Stimulated activated CD4-positive, alpha-beta T cell treated with anti-CD3 and anti-CD28 coated beads, Interleukin-2, amount 100 ng/mL, for 4 hours (primary cell): ENCODE measurements around the gene LIPH.

Source experiments
- DNase-seq: peaks from one replicate; pipeline ENCODE4 v3.0.0-alpha.2; 2020; ENCODE audit warnings: low read depth

Gene LIPH

DNA sequence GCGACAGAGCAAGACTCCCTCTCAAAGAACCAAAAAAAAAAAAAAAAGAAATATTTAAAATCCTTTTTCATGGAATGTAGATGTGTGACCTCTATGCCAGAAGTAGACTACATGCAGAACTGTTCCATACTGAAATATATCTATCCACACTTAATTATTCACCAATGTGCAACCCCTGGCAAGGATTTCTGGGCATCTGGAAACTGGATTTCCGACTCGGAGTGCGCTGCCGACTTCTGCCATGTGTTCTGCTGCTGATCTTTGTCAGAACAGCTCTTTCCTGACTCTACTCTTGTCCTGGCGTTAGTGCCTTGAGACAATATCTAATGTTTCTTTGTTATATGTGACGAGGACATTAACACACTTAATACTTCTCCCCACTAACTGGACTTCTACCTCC is 11.7 kb downstream of the LIPH start:
- DNase-seq, result no peak

DNA sequence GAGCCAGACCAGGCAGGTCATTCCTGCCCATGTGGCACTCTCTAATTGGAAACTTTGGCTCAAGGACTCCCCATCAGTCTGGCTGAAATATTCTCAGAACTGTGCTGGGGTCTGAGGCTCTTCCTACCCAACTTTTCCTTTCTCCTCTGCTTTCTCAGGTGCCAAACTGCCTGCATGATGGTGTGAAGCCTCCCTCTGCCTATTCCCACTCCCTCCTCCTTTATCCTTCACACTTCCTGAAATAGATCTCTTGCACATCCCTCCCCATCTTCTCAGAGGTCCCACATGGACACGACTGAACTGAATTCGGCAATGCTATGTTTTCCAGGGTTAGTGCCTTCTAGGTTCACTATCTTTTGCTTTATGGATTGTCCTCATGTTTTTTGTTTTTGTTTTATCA is 12.5 kb downstream of the LIPH start:
- no peak for DNase-seq

DNA sequence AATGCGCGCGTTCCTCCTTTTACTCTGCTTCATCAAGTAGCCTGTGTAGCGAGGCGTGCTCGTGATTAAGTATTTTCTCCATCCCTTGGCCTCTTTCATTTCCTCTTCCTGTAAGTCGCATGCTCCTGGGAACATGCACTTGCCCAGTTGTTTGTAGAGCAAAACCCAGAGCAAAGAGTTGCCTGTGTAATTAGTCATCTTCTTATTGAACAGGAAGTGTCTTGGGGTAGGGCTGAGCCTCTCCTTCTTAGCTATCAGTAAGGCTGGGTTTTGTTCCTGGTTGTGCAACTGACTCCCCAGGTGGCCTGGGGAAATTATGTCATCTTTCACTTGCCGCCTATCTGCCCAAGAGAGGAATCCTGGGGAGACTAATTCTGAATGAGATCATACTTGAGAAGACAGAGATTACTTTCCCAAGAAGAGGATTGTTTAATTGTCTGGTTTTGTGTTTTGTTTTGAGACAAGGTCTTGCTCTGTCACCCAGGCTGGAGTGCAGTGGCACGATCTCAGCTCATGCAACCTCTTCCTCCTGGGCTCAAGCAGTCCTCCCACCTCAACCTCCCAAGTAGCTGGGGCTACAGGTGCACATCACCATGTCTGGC is 14.9 kb downstream of the LIPH start:
- DNase-seq, result no peak

DNA sequence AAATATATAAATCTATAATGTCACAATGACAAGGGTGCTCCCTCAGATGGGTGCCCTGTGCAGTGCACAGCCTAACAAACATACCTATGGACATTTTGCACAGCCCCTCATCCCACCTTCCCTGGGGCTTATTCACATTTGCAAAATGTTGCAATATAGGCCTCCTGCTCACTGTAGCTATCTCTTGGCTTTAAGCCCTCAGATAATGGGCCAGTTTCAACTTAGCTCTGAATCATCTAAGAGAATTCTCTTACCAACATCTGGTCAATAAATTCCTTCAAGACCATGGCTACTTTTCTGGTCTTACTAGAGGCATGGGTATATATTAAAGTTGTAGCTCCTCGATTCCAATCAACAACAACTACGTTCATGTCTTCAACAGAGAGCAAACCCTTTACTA is 17.9 kb downstream of the LIPH start:
- no peak for DNase-seq

DNA sequence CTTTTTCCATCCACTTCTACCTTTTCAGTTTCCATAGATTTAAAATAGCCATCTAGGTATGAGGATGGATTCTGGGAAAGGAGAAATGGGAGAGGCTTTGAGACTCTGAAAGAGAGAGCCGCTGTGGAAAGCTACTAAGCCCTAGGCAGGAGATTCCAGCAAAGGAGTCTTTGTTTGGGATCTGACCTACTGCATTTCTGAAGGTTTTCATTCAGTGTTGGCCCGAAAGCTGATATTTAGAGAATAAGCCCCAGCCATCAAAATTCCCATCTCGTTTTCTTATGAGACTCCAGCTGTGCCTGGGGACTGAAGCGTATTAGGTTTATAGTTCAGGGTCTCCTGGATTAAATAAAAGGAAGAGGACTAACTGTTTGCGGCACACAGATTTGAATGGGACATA is 19.5 kb downstream of the LIPH start:
- no peak for DNase-seq

DNA sequence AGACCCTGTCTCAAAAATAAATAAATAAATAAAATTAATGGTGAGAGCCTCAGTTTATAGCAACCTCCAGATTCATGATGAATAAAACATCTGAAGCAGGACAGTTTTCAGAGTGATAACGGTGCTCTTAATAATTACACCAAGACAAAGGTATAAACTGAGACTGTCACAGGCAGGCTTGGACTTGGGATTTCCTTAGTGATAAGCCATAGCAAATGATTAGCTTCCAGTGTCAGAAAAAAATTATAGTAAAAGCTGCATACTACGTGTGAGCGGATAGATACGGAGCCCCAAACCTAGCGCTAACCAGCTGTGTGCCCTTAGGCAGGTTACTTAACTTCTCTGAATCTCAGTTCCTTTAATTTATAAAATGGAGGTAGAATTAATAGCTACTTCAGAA is 21.5 kb downstream of the LIPH start:
- DNase-seq, result no peak

DNA sequence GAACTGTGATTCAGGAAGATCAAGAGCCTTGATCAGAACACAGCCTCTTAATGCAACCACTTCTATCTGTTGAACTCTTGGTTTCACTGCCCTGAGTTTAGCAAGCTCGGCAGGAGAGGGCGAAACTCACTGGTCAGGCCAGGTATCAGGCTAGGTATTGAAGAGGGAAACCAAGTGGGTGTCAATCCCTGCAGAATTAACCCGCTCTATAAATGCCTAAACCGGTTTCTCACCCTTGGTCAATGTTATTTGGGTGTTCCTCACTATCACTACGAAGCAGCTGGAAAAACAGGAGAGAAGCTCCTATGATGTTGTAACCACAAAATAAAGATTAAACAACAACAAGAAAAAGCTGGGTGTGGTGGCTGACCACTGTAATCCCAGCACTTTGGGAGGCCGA is 23.9 kb downstream of the LIPH start:
- DNase-seq, result no peak

DNA sequence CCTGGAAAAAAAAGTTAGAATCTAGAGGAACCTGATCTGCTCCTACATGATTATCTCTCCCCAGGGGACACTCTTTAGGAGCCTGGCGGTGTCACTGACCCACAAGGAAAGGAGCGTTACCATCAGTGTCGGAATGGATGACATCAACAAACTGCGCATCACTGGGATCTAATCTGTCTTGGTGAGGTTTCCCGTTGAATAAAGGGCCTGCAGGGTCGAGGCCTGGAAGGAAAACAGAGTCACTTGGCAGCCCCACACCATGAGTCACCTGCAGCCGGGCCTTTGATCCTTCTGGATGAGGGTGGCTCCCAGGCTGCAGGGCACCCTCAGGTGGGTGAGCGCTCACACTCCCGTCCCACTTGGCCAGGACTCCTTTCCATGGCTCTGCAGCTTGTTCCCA is 25.0 kb downstream of the LIPH start:
- no peak for DNase-seq

DNA sequence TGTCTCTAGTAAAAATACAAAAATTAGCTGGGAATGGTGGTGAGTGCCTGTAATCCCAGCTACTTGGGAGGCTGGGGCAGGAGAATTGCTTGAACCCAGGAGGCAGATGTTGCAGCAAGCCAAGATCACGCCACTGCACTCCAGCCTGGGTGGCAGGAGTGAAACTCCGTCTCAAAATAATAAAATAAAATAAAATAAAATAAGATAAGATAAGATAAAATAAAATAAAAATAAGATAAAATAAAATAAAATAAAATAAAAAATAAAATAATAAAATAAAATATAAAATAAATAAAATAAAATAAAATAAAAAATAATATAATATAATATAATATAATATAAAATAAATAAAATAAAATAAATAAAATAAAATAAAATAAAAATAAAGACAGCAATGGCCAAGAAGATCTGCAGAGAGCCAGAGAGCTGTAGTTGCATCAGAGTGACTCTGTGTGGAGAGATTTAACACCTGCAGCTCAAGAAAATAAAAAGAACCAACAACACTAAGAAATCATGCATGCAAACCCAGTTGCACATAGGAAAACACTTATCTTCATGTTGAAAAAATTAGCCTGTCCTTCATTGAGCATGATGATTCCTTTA is 25.9 kb downstream of the LIPH start:
- no peak for DNase-seq

DNA sequence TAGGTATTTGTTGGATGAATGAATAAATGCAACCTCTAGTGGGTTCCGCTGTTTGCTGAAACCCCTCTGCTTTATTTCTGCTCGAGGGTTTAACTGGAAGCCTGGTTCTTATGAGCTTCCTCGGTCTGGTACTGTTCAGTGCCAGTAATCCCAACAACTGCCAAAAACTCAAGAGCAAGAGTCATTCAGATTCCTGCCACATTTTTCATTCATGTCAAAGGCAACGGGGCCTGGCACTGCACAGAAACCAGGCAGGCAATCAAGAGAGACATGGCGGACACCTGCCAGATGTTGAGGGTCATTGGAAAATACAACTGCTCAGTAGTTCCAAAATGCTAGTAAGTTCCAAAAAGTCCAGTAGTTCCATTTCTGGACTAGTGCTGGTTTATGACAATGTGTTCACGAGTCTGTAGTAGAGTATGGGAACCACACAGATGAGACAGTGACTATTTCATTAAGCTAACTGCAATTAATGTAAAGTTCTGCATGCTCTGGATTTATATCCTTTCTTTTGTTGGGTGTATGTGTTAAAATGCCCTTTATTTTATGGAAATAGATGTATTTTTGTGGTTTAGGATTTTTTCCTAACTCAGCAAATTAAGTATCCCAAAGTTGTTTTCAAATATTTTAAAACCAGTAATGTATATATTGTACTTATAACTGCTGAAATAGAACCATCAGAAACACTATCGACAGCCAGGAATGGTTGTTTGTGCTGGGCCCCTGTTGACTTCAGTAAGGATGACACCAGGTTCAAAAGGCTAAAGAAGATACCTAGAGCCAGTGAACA is 30.8 kb downstream of the LIPH start:
- DNase-seq, result no peak

DNA sequence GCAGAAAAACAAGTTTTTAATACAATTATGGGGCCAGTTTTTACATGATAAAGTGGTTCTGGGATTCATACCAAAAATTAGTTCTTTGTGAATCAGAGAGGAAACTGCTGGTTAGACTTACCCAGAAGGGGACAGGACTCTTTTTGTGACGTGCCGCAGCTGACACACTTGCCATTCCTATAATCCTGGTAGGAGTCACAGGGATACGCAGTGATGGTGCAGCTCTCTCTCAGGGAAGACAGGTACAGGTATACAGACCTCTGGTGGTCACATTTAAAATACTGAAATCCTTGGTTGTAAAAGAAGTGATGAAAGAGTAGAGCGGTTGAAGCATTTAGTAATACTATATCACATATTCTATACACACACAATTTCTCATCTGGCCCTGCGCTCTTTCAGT is 33.4 kb downstream of the LIPH start:
- no peak for DNase-seq

DNA sequence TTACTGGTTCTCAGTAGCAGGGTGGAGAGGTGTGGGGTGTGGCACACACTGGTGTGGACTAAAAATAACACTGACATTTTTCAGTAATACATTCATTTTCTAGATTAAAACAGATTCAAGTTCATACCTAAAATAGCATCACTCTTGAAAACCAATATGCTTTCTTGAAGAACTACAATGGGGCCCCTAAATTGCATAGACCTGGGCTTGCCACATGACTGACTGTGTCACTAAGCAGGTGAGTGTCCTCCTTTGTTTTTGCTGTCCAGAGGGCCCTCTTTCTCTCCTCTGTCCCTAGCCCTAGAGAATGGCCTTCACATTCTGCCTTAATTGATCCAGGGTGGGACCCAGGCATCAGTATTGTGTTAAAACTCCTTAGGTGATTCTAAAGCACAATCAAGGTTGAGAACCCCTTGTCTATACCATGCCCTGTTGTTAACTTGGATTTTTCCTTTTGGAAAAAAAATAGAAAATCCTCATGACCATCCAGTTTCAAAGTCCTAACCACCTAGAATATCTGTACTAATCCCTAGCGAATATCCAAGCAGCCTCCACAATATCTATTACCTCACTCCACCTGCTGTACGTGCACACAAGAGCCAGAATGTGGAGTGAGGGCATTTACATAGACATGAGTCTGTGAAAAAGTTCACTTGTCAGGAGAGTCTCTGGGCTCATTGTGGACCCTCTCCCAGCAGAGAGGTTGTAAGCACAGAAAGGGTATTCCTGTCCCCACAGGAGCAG is 34.8 kb downstream of the LIPH start:
- no peak for DNase-seq

DNA sequence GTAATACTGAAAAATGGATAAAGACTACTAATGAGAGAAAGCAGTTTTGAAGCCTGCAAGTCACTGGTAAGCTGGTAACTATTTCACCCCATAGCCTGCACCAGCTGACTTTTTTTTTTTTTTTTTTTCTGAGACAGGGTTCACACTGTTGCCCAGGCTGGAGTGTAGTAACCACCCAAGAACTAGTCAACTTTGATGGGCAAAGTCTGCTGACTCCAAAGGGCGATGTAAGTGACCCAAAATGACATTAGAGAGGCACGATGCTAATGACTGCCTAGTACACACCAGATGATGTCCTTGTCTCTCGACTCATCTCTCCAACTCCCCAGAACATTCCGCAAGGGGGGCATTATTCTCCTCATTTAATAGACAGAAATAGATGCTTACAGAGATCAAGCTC is 40.7 kb downstream of the LIPH start:
- no peak for DNase-seq

DNA sequence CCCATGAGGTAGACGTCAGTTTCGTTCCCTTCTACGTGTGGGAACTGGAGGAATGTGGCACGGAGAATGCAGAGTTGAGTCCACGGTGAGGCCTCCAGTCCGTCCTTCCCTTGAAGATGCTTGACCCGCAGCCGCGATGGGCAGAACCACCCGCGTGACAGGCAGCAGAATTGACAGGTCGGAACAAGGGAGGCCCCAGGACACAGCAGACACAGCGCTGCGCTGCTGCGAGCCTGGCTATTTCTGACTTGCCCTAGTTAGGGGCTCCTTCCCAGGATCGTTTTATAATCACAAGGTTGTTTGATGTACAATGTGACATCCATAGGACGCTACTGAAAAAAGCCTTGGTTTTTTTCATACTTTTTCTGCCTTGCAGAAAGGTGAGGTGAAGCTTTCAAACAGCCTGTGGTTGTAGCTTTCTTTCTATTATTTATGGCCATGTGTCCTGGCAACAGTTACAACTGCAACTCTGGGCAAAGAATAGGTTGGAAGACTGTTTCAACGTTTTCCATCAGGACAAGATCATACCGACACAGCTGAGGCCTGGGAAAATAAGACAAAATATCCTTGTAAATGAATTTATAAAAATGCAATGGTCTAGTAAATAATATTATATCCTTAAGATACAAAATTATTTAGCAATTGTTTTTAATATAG is 43.9 kb downstream of the LIPH start:
- DNase-seq, result no peak

DNA sequence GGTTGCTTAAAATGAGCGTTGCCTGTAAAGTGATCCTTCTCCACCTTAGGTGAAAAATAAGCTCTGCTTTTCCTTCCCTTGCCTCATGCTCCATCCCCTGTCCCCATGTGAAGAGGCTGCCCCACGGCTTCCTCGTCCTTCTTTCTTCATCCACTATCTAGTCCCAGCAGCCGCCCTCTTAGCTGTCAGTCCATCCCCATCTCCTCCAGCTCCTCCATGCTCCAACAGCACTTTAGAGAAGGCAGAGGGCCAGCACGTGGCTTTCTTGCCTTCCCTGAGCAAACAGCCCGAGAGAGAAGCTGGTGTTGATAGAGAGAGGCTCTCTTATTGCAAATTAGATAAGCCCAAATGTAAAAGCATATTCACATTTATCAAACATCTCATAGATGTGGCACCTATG is 44.5 kb downstream of the LIPH start:
- no peak for DNase-seq

DNA sequence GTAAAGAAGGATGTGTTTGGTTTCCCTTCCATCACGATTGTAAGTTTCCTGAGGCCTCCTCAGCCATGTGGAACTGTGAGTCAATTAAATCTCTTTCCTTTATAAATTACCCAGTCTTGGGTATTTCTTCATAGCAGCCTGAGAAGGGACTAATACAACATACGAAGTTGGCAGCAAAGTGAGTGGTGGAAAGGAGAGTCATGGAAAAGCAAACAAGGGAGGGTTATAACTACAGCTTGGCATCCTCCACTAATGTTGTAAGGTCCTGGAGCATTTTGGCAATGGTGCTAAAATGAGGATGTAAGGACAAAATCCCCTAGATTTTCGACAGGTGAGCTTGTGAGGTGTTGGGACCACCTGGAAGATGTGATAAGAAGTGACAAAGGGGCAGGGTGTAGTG is 47.8 kb downstream of the LIPH start:
- no peak for DNase-seq

DNA sequence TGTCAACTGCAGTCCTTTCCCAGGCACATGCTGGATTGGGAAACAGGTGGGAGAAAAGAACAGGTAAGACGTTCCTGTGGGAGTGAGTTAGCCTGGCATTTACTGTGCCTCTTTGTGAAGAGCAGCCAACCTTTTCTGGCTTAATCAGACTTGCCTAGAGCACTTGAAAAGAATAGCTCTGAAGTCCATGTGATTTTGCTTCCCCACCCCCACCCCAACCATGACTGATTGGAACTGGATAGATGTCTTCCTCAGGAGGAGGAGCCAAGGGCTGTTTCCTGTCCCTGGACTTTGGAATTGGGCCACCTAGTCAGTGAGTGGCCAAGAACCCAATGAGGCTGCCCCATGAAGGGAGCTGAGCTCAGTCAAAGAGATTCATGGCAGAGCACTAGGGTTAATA is 48.9 kb downstream of the LIPH start:
- no peak for DNase-seq

DNA sequence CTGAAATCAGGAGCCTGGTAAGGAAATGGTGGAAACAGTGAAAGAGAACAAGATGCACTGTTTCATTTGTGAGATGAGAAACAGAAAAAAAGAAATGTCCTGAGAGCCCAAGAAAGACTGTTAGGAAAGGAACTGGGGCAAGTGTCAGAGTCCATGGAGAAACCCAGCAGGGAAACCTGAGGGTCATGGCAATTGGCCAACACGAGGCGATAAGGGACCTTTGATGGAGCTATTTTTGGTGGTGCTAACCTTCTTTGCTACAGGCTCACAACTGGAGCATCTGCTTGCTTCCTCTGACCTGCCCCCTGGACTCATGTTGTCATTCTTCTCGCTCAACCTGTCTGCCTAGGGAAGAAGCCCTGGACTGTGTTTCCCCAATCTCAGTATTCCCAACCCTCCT is 49.4 kb downstream of the LIPH start:
- DNase-seq, result no peak

DNA sequence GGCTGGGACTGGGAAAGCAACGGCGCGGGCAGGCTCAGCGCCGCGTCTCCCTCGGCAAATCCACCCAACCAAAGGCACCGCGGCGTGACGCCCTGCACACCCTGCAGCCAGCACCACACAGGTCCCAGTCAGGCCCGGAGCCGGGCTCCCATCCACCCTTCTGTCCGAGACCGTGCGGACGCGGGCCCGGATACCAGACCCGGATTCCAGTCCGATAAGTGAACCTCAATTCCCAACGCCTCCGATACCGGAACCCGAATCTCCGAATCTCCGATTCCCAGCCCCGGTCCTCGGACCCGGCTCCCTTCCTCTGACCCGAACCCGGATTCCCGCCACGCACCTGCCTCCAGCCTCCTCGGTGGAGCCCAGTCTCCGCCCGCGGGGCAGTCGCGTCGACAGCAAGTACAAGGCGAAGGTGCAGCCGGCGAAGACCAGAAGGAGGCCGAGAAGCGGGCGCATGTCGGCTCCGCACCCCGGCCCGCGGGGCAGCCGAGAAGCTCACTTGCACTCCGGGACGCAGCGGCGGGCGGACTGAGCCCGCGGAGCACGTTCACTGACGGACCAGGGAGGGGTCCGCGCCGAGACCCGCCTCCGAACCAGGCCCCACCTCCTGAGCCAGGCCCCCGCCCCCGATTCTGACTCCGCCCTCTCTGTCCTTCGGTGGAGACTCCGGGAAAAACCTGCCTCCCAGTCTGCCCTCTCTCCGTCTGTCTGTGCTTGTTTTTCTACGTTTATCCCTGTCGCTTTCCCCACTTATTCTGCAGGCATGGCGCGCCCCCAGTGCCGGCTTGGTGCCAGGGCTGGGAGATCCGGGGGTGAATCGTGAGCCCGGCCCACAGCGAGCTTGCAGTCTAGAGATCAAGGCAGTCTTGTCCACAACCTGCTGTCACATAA is 53.6 kb downstream of the LIPH start, which contains the start of gene TMEM41A:
Gene TMEM41A, minus strand, starts transcription at position 533 of the 894 bp plus-strand sequence. Its CDS starts 74 bp downstream, at position 459.
- DNase-seq, result peak; percentile 86

DNA sequence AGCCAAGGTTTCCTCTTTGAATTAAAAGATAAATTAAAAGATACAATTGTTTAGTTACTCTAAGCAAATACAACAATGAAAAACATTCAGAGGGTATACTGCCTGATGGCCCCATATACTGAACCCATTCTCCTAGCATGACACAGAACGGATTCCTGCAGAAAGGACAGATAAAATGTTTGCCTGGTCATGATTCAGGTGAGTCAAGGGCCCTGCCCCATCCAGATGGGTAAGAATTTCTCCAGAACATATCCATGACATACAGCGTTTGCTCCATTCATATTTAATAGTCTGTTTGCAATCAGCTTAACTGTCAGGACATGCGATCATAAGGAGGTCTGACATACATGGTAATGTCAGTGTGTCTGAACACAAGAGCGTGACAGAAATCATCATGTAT is 62.1 kb downstream of the LIPH start:
- DNase-seq, result no peak

DNA sequence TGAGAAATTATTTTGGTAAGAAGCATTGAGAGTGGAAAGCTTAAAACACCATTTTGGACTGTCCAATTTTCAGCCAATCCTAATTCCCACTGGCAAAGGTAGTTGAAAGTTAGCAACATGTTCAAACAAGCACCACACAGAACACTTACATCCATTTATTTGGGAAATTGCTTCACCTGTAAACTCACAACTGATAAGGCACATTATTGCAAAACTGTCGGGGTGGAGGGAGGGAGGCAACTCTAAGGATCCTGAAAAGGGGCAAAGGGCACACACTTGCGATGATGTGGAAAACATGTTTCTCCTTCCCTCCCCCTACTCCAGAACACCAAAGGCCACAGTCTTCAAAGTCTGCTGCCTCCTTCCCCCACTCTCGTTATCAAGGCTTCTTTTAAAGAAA is 62.9 kb downstream of the LIPH start:
- no peak for DNase-seq
